DMS153 treated with DMSO at 0.1 percent for 48 hours (cell line): ENCODE data around the gene MACROH2A2.
"Not testable (repeated sequence)": the region's sequence is repeated elsewhere in the genome, so short reads cannot be mapped to it uniquely, and the experiment has no call there.

Experiments used
- DNase-seq: peaks from one replicate; lab custom pipeline; 2025; ENCODE audit not compliant: unreplicated experiment; lab: John Stamatoyannopoulos, UW

MACROH2A2 gene

DNA sequence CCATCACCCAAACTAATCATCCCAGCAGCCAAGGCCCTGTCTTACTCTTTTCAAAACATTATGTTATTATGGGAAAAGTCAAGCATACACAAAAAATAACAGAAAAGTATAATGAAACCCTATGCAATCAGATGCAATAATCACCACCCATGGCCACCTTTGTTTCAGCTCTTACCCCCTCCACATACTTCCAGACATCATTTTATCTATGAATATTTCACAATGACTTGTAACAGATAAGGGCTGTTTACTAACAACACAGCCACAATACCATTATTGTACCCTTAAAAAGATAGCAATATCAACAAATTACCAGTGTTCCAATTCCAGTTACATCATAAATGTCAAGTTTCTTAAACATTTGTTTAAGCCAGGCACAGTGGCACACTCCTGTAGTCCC lies 44.8 kb downstream of the MACROH2A2 start:
- DNase-seq, result no peak

DNA sequence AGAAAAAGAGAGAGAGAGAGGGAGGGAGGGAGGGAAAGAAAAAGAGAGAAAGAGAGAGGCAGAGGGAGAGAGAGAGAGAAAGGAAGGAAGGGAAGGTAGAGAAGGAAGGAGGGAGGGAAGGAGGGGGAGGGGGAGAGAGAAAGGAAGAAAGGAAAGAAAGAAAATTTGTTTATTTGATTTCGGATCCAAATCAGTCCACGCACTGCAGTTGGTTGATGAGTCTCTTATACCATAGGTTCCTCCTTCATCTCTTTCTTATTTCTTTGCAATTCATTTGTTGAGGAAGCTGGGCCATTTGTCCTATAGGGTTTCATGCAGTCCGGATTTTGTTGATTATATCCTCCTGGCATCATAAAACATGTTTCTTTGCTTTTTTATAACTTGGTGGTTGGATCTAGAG lies 45.6 kb downstream of the MACROH2A2 start:
- no peak for DNase-seq

DNA sequence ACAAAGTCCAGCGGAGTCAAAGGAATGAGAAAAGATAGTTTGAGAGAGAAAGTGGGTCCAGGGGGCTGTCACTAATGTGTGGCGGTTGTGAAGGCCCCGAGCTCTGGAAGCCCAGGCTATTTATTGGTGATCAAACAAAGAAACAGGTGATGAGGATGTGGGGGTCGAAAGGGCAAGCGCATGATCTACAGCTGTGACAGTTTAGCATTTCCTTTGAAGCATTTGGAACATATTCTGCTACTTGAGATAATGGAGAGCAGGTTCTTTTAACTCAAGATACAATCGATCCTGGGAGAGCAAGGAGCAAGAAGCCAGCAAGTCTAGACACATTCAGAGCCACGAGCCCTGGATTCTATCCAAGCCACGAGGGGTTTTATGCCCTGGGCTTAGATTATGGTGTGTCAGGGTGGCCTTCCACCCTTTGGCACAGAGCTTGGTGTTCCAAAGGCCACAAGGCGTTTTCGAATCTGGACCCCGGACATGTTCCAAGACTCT lies 48.5 kb downstream of the MACROH2A2 start:
- DNase-seq, result not testable (repeated sequence)

GRCh38 chr10:70101668-70102067 lies 49.0 kb downstream of the MACROH2A2 start:
- DNase-seq, result no peak

GRCh38 chr10:70106958-70107791 lies 54.5 kb downstream of the MACROH2A2 start:
- no peak for DNase-seq

DNA sequence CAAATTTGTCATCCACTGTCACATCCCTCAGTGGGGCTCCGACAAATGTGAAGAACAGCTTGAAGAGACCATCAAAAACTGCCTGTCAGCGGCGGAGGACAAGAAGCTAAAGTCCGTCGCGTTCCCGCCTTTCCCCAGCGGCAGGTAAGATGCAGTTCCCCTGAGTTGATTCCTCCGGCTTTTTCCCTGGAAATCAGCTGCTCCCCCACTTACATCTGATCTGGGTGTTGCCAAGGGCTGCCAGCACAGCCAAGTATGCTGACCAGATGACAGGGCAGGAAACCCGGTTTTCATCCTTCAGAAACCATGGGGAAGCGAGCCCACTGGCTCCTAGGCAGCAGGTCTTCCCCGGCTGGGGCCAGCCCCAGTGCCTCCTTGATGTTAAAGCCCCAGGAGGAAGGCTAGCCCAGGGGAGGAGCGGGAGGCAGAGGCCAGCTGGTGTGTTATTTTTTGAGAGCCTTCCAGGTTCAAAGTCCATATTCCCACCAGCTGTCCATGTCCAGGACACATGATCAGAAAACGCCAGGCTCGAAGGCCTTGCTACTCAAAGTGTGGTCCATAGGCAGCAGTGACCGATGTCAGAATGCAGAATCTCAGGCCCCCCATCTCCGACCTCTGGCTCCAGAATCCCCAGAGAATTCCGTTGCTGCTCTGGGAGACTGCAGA lies 56.6 kb downstream of the MACROH2A2 start:
- no peak for DNase-seq

DNA sequence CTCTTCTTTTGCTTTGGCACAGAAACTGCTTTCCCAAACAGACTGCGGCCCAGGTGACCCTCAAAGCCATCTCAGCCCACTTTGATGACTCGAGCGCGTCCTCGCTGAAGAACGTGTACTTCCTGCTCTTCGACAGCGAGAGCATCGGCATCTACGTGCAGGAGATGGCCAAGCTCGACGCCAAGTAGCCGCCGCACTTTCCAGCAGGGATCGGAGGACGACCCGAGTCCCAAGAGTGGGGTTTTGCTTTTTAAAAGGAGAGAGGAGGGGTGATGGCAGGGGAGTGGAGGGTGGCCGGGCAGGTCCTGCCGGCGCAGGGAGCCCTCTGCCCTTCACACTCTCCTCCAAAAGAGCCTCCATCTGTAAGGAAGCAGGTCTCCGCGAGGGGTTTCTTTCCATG lies 58.9 kb downstream of the MACROH2A2 start:
- DNase-seq, result no peak

DNA sequence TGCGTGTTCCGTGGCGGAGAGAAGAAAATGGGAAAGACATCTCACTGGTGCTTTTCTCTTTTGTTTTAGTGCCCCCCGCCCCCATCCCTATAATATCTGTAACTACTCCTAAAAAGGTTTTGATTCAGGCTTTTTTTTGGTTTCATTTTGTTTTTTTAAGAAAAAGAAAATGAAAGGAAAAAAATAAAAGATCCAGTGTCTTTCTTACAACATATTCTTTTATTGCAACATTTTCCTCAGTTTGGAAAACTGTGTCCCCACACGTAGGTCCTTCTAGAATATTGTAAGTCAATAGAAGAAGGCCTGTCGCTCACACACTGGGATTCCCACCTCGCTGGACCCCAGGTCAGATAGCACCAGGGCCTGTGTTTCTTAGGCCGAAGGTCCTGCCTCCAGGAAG lies 59.4 kb downstream of the MACROH2A2 start:
- no peak for DNase-seq

DNA sequence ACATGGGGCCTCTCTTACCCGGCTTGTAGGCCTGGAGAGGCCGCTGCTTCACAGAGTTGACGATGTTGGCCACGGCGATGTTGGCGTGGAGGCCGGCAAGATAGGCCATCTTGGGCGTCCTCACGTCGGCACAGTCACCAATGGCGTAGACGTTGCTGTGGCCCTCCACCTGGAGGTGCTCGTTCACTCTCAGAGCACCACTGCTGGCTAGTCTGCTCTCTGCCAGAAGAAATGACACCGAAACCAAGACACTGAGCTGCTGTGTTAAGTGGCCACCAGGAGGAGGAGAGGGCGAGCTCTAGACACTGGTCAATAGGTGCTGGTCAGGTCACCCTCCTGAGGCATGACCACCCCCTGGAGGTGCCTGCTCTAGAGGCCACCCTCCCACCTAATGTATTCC lies 62.3 kb downstream of the MACROH2A2 start:
- no peak for DNase-seq

DNA sequence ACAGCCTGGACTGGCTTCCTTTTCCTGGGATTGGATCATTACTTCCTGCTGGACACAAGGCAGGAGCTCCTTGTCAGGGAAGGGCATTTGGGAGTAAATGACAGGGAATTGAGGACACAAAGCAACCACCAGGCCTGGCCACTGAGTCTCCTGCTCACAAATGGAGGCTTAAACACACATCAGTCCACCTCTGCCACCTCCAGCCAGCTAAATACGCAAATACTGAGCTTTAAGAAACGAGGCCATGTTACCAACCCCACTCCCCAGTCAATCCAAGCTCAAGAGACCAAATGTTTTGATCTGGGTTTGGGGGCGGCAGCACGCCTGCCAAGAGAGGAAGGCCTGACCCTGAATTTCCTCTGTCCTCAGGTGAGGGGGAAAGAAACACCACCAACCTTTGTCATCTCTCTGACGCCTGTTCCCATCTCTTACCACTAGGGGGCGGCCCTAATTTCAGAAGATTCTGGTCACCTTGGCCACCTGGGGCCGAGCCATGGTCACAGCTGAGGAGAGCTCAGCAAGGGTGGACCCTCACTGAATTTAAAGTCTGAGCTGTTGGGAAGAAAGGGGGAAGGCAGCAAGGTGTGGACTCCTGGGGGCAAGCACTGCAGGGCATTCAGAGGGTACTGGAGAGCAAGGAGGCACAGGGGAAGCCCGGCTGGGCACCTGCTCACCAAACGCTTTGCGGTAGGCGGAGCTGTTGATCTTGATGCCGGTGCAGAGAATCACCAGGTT lies 63.5 kb downstream of the MACROH2A2 start:
- DNase-seq, result peak; percentile 6

DNA sequence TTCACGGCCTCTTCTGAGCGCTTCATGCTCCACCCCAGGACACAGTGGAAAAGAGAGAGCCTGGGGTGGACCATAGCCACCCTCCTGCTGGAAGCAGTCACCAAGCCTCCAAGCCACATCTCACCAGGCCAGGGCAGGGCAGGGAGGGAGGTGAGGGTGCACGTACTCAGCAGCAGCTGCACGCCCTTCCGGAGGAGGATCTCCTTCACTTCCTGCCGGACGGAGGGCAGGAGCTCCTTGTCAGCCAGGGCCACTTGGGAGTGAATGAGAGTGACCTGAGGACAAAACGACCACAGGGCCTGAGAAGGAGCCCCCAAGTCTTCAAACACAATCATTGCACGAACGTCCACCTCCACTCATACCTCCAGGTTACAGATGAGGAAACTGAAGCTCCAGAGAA lies 65.0 kb downstream of the MACROH2A2 start:
- DNase-seq, result no peak

GRCh38 chr10:70118196-70118595 lies 65.5 kb downstream of the MACROH2A2 start:
- DNase-seq, result no peak

DNA sequence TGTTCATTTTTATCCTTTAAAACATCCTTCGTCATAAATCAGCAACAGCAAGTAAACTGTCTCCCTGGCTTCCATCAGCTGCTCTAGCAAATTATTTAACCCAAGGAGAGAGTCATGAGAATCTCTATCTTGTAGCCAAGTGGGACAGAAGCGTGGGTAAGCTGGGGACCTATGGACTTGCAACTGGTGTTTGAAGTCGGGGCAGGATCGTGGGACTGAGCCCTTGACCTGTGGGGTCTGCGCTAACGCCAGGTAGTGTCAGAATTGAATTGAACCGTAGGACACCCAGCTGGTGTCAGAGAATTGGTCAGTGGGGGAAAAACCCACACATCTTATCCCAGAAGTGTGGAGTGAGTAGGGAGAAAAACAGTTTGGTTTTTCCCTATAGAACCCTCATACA lies 66.6 kb downstream of the MACROH2A2 start:
- no peak for DNase-seq

- DNase-seq, result no peak
Observed at GRCh38 chr10:70119623-70120022, 67.0 kb downstream of the MACROH2A2 start.

GRCh38 chr10:70120417-70120816 lies 67.8 kb downstream of the MACROH2A2 start:
- no peak for DNase-seq

DNA sequence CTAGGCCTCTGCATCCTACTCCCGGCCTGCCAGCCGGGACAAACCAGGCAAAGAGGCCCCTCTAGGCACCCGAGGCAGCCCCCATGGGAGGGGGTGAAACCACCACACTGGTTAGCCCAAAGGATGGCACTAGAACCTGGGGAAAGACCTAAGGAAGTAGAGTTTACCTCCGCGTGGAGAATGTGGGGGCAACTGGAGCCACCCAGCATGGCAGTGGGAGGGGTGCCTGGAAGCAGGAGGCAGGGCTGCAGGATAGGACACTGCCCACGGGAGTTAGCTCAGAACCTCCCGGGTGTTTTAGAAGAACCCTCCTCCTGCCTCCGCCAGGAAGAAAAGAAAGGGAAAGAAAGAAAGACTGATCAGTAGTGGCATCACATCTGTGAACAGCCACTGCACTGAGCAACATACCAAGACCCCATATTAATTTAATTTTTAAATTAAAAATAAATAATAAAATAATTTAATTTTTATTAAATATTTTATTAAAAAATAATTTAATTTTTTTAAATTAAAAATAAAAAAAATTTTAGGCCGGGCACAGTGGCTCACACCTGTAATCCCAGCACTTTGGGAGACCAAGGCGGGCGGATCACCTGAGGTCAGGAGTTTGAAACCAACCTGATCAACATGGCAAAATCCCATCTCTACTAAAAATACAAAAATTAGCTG lies 68.8 kb downstream of the MACROH2A2 start:
- no peak for DNase-seq

DNA sequence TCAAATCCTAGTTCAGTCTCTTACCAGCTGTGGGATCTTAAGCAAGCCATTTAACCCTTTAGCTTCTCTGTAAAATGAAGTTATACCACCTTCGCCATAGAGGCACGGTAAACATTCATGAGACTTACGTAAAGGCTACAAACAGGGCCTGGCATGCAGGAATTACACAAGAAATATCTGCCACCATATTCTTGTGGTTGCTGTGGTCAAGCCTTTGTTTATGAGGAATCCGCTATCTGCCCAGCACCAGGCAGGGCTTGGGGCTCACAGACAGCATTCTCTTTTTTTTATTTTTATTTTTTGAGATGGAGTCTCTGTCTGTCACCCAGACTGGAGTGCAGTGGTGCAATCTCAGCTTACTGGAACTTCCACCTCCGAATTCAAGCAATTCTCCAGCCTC lies 70.1 kb downstream of the MACROH2A2 start:
- DNase-seq, result no peak

DNA sequence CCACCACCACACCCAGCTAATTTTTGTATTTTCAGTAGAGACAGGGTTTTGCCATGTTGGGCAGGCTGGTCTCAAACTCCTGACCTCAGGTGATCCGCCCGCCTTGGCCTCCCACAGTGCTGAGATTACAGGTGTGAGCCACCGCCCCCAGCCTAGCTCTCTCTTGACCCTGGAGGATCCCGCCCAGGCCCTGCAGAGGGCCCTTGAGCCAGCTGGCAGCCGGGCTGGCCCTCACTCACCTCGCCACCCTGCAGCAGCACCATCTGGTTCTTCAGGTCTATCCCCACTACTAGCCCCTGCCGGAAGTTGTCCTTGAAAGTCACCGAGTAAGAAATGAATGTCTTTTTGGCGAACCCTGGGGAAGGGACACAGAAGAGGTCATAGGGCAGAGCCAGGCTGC lies 70.5 kb downstream of the MACROH2A2 start:
- not testable (repeated sequence) for DNase-seq

- DNase-seq, result no peak
Observed at GRCh38 chr10:70123817-70124216, 71.2 kb downstream of the MACROH2A2 start.

GRCh38 chr10:70124415-70124814 lies 71.8 kb downstream of the MACROH2A2 start:
- no peak for DNase-seq

- DNase-seq, result no peak
Observed at GRCh38 chr10:70124918-70125317, 72.3 kb downstream of the MACROH2A2 start.
